Measurements from ENCODE around the gene ABCG4.
A peak's percentile ranks its signal among the peaks of the same experiment; 100 is the strongest.
"Not testable (repeated sequence)": the region's sequence is repeated elsewhere in the genome, so short reads cannot be mapped to it uniquely, and the experiment has no call there.

The ABCG4 gene

DNA sequence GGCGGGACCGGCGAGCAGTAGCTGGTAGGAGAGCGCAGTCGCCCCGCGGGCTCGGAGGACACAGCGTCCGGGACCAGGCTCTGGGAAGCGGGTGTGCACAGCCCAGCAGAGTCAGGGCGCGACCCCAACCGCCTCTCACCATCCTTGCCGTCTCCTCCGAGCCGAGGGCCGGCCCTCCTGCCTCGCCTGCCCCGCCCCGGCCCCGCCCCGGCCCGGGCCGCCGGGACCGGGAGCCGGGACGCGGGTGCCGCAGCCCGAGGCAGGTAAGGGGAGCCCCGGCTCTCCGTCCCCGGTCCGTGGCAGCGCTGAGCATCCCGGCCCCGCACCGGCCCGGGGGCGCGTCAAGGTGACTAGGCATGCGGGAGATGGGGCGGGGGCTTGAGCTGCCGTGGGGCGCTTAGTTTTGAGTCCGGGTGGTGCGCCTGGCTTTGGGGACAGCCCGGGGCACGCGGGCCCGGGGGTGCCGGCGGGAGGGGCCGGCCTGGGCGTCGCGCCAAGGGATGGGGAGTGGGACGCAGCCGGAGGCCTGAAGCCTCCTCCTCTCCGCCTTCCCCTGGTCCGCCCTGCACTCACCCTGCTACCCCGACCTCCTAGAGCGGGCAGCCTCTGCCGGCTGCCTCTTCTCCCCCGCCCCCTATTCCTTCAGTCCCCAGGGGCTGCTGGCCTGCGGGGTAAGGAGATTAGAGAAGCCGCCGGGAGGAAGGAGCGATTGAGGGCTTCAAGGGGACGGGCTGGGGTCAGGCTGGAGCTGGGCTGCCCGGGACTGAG, at the start of gene ABCG4:
TSS of gene ABCG4 (plus strand) at position 35 of the 768 bp plus-strand sequence. CDS start 914 bp downstream, outside the sequence.
- peak; percentile 26 for DNase-seq

DNA sequence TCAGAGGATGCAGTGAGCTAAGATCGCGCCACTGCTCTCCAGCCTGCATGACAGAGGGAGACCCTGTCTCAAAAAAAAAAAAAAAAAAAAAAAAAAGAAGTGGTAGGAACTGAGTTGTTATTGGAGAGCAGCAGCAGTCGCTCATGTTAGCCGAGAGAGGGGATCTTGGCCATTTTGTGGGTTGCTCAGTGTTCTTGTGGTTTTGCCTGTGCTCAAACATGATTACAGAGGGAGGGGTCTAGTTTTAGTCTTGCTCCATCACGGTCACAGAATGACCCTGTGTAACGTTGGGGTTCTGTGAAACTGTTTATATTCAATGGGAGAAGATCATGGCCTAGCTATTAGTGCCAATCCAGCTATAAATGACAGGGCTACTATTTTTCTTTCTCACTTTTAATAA, 49.1 kb upstream of the ABCG4 start:
- no peak for DNase-seq

DNA sequence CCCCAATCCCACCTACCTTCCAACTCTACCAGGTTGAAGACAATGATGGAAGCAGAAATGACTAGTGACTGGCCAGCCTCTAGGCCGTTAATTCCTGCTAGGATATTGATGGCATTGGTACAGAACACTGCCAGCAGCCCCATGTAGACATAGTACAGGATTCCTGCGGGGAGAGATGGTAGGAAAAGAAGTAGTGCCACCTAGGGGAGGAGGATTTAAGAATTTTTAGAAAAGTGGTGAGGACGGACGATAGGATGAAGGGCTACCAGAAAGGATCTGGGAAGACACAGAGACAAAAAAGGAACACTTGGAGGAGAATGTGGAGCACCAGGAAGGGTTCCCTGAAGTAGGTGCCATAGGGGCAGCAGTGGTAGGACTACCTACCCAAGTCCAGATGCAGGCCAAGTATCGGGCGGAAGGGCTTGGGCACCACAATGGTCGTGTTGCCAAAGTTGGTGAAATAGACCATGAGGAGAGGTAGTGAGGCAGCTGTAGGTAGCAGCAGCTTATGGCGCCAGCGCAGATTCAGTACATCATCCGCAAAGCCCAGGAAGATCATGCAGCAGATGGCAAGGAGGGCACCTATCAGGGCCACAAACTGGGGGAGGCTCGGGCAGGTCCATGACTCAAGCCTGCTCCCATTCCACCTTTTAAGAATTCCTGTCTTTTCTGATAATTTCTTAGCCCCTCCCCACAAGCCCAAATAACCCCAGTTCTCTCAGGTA, 48.4 kb upstream of the ABCG4 start:
- DNase-seq, result no peak

DNA sequence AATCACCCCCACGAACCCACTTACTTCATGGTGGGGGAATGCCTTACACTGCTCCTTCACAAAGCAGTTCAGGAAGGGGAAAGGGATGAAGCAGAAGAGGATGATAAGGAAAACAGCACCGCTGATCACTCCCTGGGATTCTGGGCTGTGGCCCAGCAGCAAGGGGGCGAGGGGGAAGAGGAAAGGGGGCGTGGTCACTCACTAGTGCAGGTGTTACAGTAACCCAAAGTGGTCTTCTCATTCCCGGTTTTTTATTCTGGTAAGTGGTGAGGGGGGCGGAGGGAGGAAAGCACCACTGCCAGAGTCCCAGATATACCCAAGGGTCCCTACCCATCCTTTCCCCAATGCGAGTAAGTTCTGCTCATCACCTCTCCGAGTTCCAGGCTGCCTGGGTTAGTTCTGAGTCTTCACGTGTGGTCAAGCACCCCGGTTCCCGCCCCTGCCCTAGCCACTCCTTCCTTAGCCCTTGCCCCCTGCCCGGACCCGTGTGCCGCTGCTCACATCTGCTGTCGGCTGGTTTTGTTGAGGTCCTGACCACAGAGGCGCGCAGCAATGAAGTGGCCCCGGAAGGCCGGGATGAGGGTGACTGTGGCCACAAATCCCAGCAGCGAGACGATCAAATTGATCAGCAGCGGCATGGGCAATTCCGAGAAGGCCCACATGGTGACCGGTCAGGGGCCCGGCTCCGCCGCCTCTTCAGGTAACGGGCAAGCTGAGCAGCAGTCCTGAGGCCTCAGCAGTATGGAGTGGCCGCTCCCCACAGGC, 47.7 kb upstream of the ABCG4 start:
- no peak for DNase-seq

DNA sequence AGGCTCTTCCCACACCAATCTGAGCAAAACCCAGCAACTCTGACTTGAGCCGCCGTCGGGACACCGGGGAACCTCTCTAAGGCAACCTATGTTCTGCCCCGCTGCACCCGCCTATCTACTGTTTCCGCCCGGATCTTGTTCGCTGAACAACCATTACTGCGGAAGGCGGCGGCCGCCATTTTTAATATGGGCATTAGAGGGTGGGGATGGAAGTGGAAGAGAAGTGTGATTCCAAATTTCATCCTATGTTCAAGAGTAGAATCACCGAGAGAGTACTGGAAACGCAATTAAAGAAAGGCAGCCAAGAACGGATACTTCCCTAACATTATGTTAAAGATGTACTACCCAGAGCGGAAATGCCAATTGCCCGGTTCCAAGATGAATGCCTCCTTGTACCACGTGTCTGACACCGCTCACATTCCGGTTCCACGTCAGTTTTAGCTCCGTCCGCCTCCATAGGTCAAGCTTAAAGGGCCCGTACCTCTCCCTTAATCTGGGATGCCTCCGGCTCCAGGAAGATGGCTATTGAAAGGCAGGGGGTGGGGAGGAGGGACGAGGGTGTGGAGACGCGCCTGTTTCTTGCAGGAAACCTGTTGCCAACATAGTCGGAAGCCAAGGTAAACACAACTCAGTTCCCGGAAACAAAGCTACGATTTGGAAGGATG, 47.0 kb upstream of the ABCG4 start, which contains the start of gene DPAGT1:
TSS of gene DPAGT1 (minus strand) at position 95 of the 665 bp plus-strand sequence. CDS start 198 bp downstream, outside the sequence.
- DNase-seq, result peak; percentile 96

DNA sequence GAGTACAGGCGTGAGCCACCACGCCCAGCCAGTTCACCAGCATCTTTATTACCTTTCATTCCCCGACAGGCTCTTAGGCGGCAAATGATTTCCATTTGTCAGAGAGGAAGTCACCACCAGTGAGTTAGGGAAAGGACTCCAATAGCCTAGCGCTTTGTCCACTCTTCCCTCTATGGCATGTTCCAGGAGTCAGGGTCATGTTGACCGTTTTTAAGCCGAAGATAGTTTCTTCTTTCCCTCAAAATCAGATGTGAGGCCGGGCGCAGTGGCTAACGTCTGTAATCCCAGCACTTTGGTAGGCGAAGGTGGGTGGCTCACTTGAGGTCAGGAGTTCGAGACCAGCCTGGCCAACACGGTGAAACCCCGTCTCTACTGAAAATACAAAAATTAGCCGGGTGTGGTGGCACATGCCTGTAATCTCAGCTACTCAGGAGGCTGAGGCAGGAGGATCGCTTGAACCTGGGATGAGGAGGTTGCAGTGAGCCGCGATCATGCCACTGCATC, 45.6 kb upstream of the ABCG4 start:
- DNase-seq, result not testable (repeated sequence)

DNA sequence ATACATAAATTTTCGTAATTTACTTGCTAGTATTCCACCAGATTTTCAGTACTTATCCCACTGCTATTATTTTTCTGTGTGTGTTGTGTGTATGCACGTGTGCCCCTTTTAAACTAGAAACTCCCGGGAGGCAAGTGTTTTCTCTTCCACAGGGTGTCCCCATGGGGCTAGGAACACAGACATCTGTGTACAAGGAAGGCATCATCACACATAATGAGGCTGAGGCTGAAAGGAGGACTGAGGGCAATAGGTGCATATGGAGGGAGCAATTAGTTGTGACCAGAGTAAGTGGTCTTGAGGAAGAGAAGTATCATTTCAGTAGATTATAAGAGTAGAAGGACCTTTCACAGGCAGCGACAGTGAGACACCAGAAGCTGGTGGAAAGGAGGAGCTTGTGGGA, 45.1 kb upstream of the ABCG4 start:
- no peak for DNase-seq

DNA sequence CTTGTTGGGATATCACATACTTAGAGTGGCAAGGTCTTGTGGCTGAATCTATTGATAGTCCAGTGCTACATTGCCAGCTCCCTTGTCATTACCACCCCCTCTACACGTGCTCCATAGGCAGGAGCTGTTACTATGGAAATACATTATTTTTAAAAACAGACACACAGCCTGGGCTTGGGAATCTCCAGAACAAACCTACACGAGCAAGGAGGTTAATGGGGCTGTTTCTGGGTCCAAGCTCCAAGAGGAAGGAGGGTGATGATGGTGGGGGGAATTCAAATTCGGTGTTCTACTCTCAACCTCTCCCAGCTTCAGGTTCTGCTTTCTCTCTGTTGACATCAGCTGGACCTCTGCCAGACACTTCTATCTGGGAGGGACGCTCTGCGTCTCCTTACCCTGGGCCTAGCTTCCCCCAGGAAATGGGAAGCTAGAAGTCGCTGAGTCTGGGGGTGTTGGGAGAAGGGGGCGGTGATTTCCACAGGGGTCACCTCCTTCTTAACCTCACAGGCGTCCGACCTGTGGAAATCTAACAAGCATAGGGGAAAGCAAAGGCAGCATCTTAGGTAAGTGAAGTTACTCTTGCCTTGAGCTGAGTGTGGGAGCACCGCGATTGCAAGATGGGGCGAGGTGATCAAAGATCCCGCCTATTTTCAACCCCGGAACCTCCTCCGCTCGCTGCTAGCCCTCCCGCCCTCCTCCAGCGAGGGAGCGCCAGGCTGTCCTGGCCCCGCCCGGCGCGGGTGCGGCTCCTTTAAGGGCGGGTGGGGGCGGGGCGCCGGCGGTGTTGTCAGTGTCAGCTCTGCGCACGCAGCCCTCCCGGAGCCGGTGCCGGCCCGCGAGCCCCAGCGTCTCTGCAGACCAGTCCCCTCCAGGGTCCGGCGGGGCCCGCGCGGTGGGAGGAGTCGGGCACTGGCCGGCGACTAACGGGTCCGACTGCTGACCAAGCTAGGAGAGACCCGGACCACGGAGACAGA, 42.0 kb upstream of the ABCG4 start, which contains the start of gene C2CD2L:
TSS of gene C2CD2L (plus strand) at position 781 of the 974 bp plus-strand sequence. CDS start 398 bp downstream, outside the sequence.
- peak; percentile 93 for DNase-seq

DNA sequence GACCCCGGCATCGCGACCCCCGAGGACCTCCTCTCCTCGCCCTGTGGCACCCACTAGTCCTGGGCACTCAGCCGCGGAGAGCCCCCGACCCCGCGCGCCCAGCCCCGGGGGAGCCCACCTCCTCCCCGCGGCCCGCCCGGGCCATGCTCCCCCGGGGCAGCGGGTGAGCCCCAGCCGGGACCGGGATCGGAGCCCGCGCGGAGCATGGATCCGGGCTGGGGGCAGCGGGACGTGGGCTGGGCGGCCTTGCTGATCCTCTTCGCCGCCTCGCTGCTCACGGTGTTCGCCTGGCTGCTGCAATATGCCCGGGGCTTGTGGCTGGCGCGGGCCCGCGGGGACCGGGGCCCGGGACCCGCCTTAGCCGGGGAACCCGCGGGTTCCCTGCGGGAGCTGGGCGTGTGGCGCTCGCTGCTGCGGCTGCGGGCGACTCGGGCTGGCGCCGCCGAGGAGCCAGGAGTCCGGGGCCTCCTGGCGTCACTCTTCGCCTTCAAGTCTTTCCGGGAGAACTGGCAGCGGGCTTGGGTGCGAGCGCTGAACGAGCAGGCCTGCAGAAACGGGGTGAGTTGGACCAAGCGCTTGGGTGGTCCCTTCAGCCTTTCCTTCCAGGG, 41.2 kb upstream of the ABCG4 start:
- DNase-seq, result no peak

DNA sequence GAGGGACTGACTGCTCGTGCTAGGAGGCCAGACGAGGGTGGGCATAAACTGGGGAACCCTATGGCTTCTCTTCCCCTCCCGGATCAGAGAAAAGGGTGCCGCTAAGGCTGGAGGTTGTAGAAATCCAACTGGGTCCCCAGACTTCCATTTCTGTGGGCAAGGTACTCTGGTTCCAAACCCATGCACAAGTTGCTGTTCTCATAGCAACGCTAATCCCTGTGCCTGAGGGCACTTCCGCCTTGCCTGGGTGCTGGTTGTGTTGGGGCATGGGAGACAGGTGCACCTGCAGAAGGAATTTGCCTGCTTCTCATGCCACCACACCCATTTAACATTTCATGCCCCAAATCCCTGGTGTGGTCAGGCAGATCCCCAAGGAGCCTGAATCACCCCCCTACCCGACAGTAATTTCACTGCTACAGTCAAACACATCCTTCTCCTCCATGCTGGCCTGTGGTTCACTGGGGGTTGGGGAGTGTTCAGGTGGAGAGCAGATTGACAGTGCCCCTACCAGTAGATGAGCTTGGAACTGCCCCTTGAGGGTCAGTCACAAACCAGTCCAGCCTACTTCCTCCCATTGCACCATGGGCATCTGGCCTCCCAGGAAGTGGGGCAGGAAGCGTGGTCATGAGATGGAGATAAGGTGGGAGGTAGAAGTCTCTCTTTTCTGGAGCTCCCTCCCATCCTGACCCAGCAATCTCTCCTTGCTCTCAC, 40.6 kb upstream of the ABCG4 start:
- peak; percentile 60 for DNase-seq

DNA sequence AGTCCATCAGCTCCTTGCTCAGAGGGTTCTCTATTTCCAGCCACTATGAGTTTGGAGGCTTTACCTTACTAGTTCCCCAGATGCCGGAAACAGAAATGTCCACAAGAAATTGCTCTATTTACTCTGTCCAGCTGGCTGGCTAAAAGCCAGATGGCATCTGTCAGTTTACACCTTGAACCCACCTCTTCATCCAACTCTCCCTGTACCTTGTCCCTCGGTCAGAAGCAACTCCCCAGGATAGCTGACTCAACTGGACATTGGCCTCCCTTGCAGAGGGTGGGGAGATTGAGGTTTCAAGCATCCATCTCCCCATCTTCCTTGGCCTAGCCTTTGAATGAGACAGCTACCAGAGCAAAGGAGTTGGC, 40.0 kb upstream of the ABCG4 start:
- no peak for DNase-seq

DNA sequence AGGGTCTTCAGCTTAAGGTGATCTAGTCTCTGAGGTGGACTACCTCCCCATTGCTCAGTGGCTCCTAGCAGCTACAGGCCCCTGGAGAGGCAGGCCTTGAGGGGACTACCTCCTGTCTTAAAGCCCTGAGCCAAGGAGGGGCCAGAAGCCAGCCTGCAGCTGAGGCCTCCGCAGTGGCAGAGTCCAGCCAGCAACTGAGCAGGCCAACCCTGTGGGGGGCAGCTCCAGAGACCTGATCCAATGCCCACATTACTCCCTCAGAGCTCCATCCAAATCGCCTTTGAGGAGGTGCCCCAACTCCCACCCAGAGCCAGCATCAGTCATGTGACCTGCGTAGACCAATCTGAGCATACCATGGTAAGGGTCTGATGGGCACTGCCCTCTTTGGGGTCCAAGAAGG, 39.0 kb upstream of the ABCG4 start:
- no peak for DNase-seq

DNA sequence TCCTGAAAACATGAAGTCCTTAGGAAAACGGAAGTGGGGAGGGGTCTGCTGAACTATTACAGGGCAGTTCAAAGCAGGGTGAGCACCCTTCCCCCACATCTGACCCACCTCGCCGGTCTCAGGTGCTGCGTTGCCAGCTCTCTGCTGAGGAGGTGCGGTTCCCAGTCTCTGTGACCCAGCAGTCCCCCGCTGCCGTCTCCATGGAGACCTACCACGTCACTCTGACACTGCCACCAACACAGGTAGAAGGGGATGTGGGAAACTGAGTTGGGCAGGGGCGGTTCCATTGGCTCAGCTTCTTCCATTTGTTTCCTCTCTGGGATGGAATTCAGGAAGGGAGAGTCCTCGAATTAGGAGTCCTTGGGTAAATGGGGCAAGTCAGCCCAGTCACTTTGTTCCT, 38.4 kb upstream of the ABCG4 start:
- DNase-seq, result no peak

DNA sequence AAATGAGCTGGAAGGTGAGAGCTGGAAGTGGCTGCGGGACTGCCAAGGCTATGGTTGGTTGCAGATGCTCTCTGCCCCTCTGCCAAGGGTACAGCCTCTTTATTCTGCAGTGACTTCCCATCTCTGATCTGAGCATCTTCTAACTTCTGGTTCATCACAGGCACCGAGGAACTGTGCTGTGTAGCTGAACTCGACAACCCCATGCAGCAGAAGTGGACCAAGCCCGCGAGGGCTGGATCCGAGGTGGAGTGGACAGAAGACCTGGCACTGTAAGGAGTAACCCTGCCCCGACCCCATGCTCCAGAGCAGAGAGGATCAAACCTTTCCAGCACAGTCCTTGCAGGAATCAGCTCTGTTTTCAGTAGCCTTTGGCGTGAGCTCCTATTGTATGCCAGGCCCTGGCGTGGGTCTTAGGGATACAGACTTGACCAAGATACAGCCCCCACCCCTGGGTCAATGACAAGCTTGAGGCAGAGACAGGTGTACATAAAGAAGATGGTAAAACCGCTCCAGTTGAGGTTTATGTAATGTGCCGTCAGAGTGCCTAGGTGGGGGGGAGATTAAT, 37.4 kb upstream of the ABCG4 start:
- no peak for DNase-seq

DNA sequence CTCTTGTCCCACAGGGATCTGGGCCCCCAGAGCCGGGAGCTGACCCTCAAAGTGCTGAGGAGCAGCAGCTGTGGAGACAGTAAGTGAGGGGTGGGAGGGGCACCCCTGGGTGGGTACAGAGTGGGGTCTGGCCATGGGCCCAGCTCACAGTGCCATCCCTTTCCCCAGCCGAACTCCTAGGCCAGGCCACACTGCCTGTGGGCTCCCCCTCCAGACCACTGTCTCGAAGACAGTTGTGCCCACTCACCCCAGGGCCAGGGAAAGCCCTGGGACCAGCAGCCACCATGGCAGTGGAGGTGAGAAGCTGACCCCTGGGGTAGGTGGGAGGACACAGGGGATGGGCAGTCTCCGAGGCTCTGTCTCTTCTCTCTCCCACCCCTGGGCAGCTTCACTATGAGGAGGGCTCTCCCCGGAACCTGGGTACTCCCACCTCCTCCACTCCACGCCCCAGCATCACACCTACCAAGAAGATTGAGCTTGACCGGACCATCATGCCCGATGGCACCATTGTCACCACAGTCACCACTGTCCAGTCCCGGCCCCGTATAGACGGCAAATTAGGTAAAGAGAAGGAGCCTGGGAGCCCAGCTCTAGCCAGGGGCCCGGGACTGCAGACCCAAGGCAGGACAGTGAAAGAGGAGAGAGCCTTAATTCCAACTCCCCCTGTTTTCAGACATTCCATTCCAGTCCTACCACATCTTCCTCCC, 36.4 kb upstream of the ABCG4 start:
- no peak for DNase-seq

DNA sequence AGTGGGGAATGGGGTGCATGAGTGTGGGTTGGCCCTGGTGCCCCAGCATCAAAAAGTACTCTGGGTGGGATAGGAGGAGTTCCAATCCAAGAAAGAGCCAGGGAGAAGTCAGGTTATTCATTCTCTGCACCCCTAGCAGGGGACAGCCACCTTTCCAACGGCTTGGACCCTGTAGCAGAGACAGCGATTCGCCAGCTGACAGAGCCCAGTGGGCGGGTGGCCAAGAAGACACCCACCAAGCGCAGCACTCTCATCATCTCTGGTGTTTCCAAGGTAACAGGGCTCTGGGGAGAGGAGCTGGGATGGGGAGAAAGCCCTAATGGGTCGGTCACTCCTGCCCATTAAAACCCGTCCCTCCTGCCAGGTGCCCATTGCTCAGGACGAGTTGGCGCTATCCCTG, 35.1 kb upstream of the ABCG4 start:
- no peak for DNase-seq

DNA sequence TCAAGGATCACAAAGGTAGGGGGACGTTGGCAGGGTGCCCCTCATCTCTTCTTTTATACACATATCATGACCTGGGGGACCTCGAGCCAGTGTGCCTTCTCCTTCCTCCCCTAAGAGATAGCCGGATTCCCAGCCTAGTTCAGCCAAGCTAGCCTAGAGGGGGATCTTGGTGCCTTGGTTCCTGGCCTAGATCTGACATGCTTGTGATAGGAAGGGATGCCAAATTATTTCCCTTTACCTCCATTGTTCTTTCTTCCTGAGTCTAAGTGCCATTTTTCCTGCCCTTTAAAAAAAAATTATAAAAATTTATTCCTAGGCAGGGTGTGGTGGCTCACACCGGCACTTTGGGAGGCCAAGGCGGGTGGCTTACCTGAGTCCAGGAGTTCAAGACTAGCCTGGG, 34.5 kb upstream of the ABCG4 start:
- no peak for DNase-seq

DNA sequence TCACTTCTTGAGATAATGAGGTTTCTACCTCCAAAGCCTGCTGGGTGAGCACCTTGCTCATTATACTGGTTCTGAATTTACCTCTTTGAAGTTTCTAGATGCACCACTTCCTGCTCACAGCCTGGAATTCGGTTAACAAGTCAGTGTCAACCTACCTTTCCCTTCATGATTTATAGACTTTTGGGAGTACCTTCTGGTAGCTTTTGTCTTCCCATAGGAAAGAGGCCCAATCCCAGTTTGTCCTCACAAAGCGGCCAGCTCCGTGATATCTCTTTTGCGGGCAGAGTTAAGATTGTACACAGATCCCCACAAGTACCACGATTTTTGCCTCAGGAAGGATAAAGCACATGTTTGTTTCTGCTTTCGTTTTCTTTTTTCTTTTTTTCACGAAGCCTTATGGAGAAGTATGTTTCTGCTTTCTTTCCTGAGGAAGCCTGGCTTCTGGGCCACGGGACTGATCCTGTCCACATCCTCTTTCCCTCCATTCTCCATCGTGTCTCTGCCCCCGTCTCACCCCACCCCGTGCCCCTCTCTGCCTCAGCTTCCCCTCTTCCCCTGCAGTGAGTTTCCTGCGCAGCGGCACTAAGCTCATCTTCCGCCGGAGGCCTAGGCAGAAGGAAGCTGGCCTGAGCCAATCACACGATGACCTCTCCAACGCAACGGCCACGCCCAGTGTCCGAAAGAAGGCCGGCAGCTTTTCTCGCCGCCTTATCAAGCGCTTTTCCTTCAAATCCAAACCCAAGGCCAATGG, 33.2 kb upstream of the ABCG4 start:
- DNase-seq, result no peak

DNA sequence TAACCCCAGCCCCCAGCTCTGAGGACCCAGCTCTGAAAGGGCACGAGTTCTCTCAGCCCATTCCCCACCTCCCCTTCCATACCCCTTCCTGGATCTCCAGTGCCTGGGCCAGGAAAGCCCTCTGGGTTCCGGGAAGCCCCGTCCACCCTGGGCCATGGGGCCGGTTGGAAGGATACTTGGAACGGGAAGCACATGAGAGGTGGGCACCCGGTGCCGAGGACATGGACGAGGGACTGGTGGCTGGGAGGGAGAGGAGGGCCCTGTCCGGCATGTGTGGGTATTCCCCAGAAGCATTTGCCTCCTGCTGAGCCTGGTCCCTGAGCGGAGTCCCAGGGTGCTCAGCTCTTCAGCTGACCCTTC, 32.6 kb upstream of the ABCG4 start:
- no peak for DNase-seq
